Astrocyte (in vitro differentiated cells and primary cell): ENCODE measurements around the gene PCYT1A. TPM values are rescaled to one million over a fixed set of nuclear protein-coding genes. Genes with fewer than 3 reads are reported as not detected.

Source experiments
- DNase-seq: peaks from one replicate; pipeline ENCODE4 v3.0.0-alpha.2; 2010; ENCODE audit warnings: low read depth
- FAIRE-seq: peaks from 2 replicates; lab custom pipeline; 2011; peaks lifted over from hg19 to GRCh38; lab: Jason Lieb, UNC
- H2AFZ ChIP-seq: 2 replicates; pipeline ENCODE4 v1.6.0; 2012; ENCODE audit warnings: low read depth, low read length, inconsistent platforms
- H3K27ac ChIP-seq: 2 replicates; pipeline ENCODE4 v1.5.1; 2011; ENCODE audit warnings: low read depth, low read length, inconsistent platforms
- H3K27me3 ChIP-seq: 2 replicates; pipeline ENCODE4 v1.6.0; 2011; ENCODE audit warnings: low read length, inconsistent platforms; ENCODE audit not compliant: insufficient read depth
- H3K36me3 ChIP-seq: 2 replicates; pipeline ENCODE4 v1.5.1; 2011; ENCODE audit warnings: low read length, inconsistent platforms; ENCODE audit not compliant: insufficient read depth
- H3K4me1 ChIP-seq: 2 replicates; pipeline ENCODE4 v1.5.1; 2011; ENCODE audit warnings: low read length, inconsistent platforms; ENCODE audit not compliant: insufficient read depth
- H3K4me2 ChIP-seq: 2 replicates; pipeline ENCODE4 v1.6.0; 2012; ENCODE audit warnings: low read length, inconsistent platforms
- H3K4me3 ChIP-seq: 2 replicates; pipeline ENCODE4 v1.5.1; 2011; ENCODE audit warnings: low read depth, mild to moderate bottlenecking, low read length, inconsistent platforms; ENCODE audit not compliant: insufficient read depth
- H3K79me2 ChIP-seq: 2 replicates; pipeline ENCODE4 v1.6.0; 2012; ENCODE audit warnings: mild to moderate bottlenecking, low read length, inconsistent platforms; ENCODE audit not compliant: insufficient read depth
- H3K9ac ChIP-seq: 2 replicates; pipeline ENCODE4 v1.6.0; 2012; ENCODE audit warnings: mild to moderate bottlenecking, low read length, inconsistent platforms
- H3K9me3 ChIP-seq: 2 replicates; pipeline ENCODE4 v1.5.1; 2012; ENCODE audit warnings: low read depth, mild to moderate bottlenecking, low read length, inconsistent platforms; ENCODE audit not compliant: insufficient read depth
- H4K20me1 ChIP-seq: 2 replicates; pipeline ENCODE4 v1.6.0; 2012; ENCODE audit warnings: low read length, inconsistent platforms; ENCODE audit not compliant: insufficient read depth
- H3K27ac Mint-ChIP-seq: one replicate; pipeline ENCODE4 v1.8.0; 2021; ENCODE audit warnings: mild to moderate bottlenecking, mixed read lengths; ENCODE audit not compliant: unreplicated experiment
- H3K27me3 Mint-ChIP-seq: one replicate; pipeline ENCODE4 v1.8.0; 2021; ENCODE audit warnings: low read depth, mixed read lengths; ENCODE audit not compliant: unreplicated experiment
- H3K36me3 Mint-ChIP-seq: one replicate; pipeline ENCODE4 v1.8.0; 2021; ENCODE audit warnings: low read depth, mixed read lengths; ENCODE audit not compliant: unreplicated experiment
- H3K4me1 Mint-ChIP-seq: one replicate; pipeline ENCODE4 v1.8.0; 2021; ENCODE audit warnings: low read depth, mixed read lengths; ENCODE audit not compliant: unreplicated experiment
- H3K4me3 Mint-ChIP-seq: one replicate; pipeline ENCODE4 v1.8.0; 2021; ENCODE audit warnings: mild to moderate bottlenecking, moderate library complexity, mixed read lengths; ENCODE audit not compliant: unreplicated experiment
- H3K9me3 Mint-ChIP-seq: one replicate; pipeline ENCODE4 v1.8.0; 2021; ENCODE audit warnings: mild to moderate bottlenecking, mixed read lengths; ENCODE audit not compliant: unreplicated experiment
- EZH2 ChIP-seq: IDR thresholded peaks from 2 replicates; pipeline ENCODE4 v1.6.1; 2012; ENCODE audit warnings: mild to moderate bottlenecking, low read length, inconsistent platforms; ENCODE audit not compliant: insufficient read depth
- total RNA-seq: library from RNA; stranded (reverse); gene quantifications from 2 replicates; pipeline ENCODE4 v1.2.1, GENCODE V29; 2021
- TF ChIP-seq, protein P1 (sequence below): IDR thresholded peaks from 2 replicates; pipeline ENCODE4 v1.5.1; 2011; ENCODE audit warnings: low read depth, mild to moderate bottlenecking, inconsistent platforms, low read length, moderate library complexity; ENCODE audit not compliant: insufficient read depth

The PCYT1A gene
- total RNA-seq, 1 donor from 2014 or later, result 92.6 TPM

DNA sequence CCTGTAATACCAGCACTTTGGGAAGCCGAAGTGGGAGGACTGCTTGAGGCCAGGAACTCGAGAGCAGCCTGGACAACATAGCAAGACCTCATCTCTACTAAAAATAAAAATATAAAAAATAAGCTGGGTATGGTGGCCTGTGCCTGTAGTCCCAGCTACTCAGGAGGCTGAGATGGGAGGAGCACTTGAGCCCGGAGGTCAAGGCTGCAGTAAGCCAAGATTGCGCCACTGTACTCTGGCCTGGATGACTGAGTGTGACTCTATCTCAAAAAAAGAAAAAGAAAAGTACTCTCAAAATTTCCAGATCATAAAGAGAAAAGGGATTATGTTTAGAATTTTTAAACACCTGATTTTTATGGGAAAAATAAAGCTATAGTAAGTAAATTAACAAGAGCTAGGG lies 47.1 kb downstream of the PCYT1A start:
- H3K4me1 Mint-ChIP-seq, result peaks cover 11% of the 10 kb centered on the region
- TF ChIP-seq, protein P1, sequence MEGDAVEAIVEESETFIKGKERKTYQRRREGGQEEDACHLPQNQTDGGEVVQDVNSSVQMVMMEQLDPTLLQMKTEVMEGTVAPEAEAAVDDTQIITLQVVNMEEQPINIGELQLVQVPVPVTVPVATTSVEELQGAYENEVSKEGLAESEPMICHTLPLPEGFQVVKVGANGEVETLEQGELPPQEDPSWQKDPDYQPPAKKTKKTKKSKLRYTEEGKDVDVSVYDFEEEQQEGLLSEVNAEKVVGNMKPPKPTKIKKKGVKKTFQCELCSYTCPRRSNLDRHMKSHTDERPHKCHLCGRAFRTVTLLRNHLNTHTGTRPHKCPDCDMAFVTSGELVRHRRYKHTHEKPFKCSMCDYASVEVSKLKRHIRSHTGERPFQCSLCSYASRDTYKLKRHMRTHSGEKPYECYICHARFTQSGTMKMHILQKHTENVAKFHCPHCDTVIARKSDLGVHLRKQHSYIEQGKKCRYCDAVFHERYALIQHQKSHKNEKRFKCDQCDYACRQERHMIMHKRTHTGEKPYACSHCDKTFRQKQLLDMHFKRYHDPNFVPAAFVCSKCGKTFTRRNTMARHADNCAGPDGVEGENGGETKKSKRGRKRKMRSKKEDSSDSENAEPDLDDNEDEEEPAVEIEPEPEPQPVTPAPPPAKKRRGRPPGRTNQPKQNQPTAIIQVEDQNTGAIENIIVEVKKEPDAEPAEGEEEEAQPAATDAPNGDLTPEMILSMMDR, result no peak
- no peak for TF ChIP-seq EZH2
- Histone ChIP-seq H3K27me3 (no peaks in the 10 kb centered on the region), H3K36me3 (peaks cover 38% of the 10 kb centered on the region), H4K20me1 (peaks cover 22% of the 10 kb centered on the region), H3K27ac (no peak overlapping the region), H3K79me2 (no peaks in the 10 kb centered on the region), H3K4me3 (no peak overlapping the region), H3K4me2 (no peak overlapping the region), H3K9me3 (no peaks in the 10 kb centered on the region), H3K4me1 (no peaks in the 10 kb centered on the region), H3K9ac (no peak overlapping the region), H2AFZ (no peak overlapping the region)
- FAIRE-seq (no peak), DNase-seq (no peak)
- no peaks in the 10 kb centered on the region for H3K27me3 Mint-ChIP-seq
- no peaks in the 10 kb centered on the region for H3K9me3 Mint-ChIP-seq
- no peak overlapping the region for H3K4me3 Mint-ChIP-seq
- H3K27ac Mint-ChIP-seq, result no peak overlapping the region
- peaks cover 25% of the 10 kb centered on the region for H3K36me3 Mint-ChIP-seq

DNA sequence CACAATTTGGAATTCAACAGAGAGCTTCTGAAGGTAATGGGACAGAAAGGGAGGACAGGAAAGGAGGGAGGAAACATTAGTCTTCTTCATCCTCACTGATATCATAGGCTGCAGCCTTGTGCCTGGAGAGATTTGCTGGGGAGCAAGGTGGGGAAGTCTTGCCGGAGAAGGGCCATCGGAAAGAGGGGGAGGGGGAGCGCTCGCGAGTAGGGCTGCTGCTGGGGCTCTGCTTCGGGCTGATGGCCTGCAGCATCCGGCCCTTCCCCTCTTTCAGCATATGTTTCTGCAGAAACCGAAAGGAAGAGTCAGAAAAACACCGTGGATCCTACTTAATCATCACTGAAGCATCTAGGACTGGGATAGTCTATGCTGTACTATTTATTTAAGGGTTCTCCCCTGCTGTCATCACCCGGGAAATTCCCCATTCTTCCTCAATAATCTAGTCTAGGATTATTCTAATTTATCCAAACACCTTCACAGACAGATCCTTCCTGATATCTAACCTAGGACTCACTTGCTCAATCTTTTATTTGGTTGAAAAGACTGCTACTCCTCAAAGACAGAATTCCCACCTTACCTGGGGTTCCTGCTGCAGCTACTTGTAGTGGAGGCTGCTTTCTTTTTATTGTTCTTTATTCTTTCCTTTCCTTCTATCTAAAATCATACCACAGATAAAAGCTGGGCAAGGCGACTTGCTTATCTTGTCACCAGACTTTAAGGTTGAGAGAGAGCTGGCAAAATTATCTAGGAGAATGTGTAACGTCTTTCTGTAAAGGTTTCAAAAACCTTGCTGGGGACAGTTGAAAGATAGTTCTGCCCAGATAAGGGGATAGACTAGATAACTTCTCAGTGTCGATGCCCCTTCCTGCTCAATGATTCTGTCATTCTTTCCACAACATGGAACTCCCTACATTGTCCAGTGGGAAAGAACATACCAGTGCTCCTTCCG lies 48.6 kb downstream of the PCYT1A start:
- peak overlapping the region; percentile 29 for H3K27ac ChIP-seq
- Mint-ChIP-seq H3K27me3 (no peaks in the 10 kb centered on the region), H3K4me3 (no peak overlapping the region), H3K9me3 (no peaks in the 10 kb centered on the region), H3K4me1 (peaks cover 11% of the 10 kb centered on the region), H3K36me3 (peaks cover 24% of the 10 kb centered on the region), H3K27ac (peak overlapping the region; percentile 13)
- H4K20me1 ChIP-seq, result peaks cover 23% of the 10 kb centered on the region
- DNase-seq (no peak), FAIRE-seq (no peak)
- TF ChIP-seq, protein P1, result no peak
- no peak for TF ChIP-seq EZH2
- no peak overlapping the region for H2AFZ ChIP-seq
- no peak overlapping the region for H3K4me3 ChIP-seq
- peak overlapping the region; percentile 13 for H3K4me2 ChIP-seq
- no peaks in the 10 kb centered on the region for H3K4me1 ChIP-seq
- peaks cover 37% of the 10 kb centered on the region for H3K36me3 ChIP-seq
- H3K27me3 ChIP-seq, result no peaks in the 10 kb centered on the region
- no peaks in the 10 kb centered on the region for H3K79me2 ChIP-seq
- H3K9me3 ChIP-seq, result no peaks in the 10 kb centered on the region
- no peak overlapping the region for H3K9ac ChIP-seq

DNA sequence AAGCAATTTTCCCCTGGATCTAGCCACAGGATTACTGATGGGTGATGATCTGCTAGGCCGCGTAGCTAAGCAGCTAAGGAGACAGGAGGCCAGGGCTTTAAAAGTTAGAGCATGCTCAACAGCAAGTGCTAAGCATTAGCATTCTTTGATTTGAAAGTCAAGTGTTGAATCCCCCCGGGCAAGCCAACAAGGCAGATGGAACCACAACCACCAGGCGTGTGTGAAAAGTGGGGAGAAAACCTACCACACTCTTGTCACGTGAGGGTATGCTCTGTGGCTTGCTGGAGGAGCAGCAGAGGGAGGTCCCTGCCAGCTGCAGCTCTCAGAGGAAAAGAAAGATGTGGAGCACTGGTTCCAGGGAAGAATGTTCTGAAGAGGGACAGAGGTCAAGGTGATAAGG lies 50.3 kb downstream of the PCYT1A start:
- Histone ChIP-seq H2AFZ (no peak overlapping the region), H3K9me3 (no peaks in the 10 kb centered on the region), H3K9ac (no peak overlapping the region), H3K4me1 (no peaks in the 10 kb centered on the region), H3K79me2 (no peaks in the 10 kb centered on the region), H3K36me3 (peaks cover 30% of the 10 kb centered on the region), H3K27ac (no peak overlapping the region), H3K4me2 (no peak overlapping the region), H3K27me3 (no peaks in the 10 kb centered on the region), H3K4me3 (no peak overlapping the region), H4K20me1 (peaks cover 17% of the 10 kb centered on the region)
- H3K27me3 Mint-ChIP-seq, result no peaks in the 10 kb centered on the region
- TF ChIP-seq, protein P1, result no peak
- no peak for TF ChIP-seq EZH2
- no peak for FAIRE-seq
- no peak overlapping the region for H3K4me3 Mint-ChIP-seq
- H3K27ac Mint-ChIP-seq, result no peak overlapping the region
- peaks cover 27% of the 10 kb centered on the region for H3K36me3 Mint-ChIP-seq
- DNase-seq, result no peak
- no peaks in the 10 kb centered on the region for H3K9me3 Mint-ChIP-seq
- peaks cover 11% of the 10 kb centered on the region for H3K4me1 Mint-ChIP-seq
